H9 (cell line): ENCODE measurements around the gene OGFOD1. TPM values are rescaled to one million over a fixed set of nuclear protein-coding genes. Genes with fewer than 3 reads are reported as not detected.

Experiments used
- DNase-seq: peaks from one replicate; pipeline ENCODE4 v3.0.0-alpha.2; 2017
- H2AFZ ChIP-seq: one replicate; pipeline ENCODE4 v1.6.1; 2013; ENCODE audit warnings: mild to moderate bottlenecking, low read length, control low read depth, moderate library complexity
- H2AK5ac ChIP-seq: 2 replicates; pipeline ENCODE4 v1.6.1; 2013; ENCODE audit warnings: low read length, control low read depth, mixed read lengths; ENCODE audit not compliant: insufficient read length
- H2BK120ac ChIP-seq: one replicate; pipeline ENCODE4 v1.6.1; 2013; ENCODE audit warnings: low read depth, mild to moderate bottlenecking, low read length, control low read depth, inconsistent platforms; ENCODE audit not compliant: poor library complexity, severe bottlenecking
- H2BK12ac ChIP-seq: 2 replicates; pipeline ENCODE4 v1.6.1; 2013; ENCODE audit warnings: low read length, control low read depth, mixed read lengths, low read depth; ENCODE audit not compliant: insufficient read length
- H2BK15ac ChIP-seq: 2 replicates; pipeline ENCODE4 v1.6.1; 2013; ENCODE audit warnings: low read depth, low read length, control low read depth
- H2BK20ac ChIP-seq: one replicate; pipeline ENCODE4 v1.6.1; 2013; ENCODE audit warnings: low read depth, mild to moderate bottlenecking, low read length, control low read depth, inconsistent platforms; ENCODE audit not compliant: poor library complexity, severe bottlenecking
- H2BK5ac ChIP-seq: 2 replicates; pipeline ENCODE4 v1.6.1; 2013; ENCODE audit warnings: low read length, control low read depth, mixed read lengths; ENCODE audit not compliant: insufficient read length
- H3K14ac ChIP-seq: 2 replicates; pipeline ENCODE4 v1.6.1; 2013; ENCODE audit warnings: low read length, control low read depth; ENCODE audit not compliant: insufficient read depth
- H3K18ac ChIP-seq: 2 replicates; pipeline ENCODE4 v1.6.1; 2013; ENCODE audit warnings: low read depth, mild to moderate bottlenecking, mixed read lengths, low read length, control low read depth; ENCODE audit not compliant: insufficient read length
- H3K23ac ChIP-seq: 2 replicates; pipeline ENCODE4 v1.6.1; 2013; ENCODE audit warnings: low read length, control low read depth, mixed read lengths, low read depth; ENCODE audit not compliant: insufficient read length
- H3K23me2 ChIP-seq: 2 replicates; pipeline ENCODE4 v1.6.1; 2013; ENCODE audit warnings: low read depth, mild to moderate bottlenecking, mixed read lengths, low read length, control low read depth; ENCODE audit not compliant: insufficient read length, poor library complexity, severe bottlenecking
- H3K27ac ChIP-seq: 2 replicates; pipeline ENCODE4 v1.5.1; 2013; ENCODE audit warnings: low read length, control low read depth, mixed read lengths, low read depth; ENCODE audit not compliant: insufficient read length
- H3K27me3 ChIP-seq: 2 replicates; pipeline ENCODE4 v1.6.1; 2013; ENCODE audit warnings: low read length, control low read depth, inconsistent platforms; ENCODE audit not compliant: insufficient read depth
- H3K4ac ChIP-seq: 2 replicates; pipeline ENCODE4 v1.6.1; 2013; ENCODE audit warnings: low read depth, mild to moderate bottlenecking, control low read depth, inconsistent platforms, low read length, moderate library complexity
- H3K4me1 ChIP-seq: 2 replicates; pipeline ENCODE4 v1.6.1; 2013; ENCODE audit warnings: low read length, control low read depth, inconsistent platforms; ENCODE audit not compliant: insufficient read depth
- H3K4me2 ChIP-seq: 2 replicates; pipeline ENCODE4 v1.6.1; 2013; ENCODE audit warnings: low read length, control low read depth, mixed read lengths; ENCODE audit not compliant: insufficient read length, insufficient read depth
- H3K56ac ChIP-seq: 2 replicates; pipeline ENCODE4 v1.6.1; 2013; ENCODE audit warnings: low read depth, mild to moderate bottlenecking, mixed read lengths, low read length, control low read depth; ENCODE audit not compliant: insufficient read length
- H3K79me1 ChIP-seq: 2 replicates; pipeline ENCODE4 v1.6.1; 2013; ENCODE audit warnings: low read depth, mild to moderate bottlenecking, moderate library complexity, low read length, control low read depth, inconsistent platforms; ENCODE audit not compliant: insufficient read depth, poor library complexity, severe bottlenecking
- H3K79me2 ChIP-seq: 2 replicates; pipeline ENCODE4 v1.6.1; 2013; ENCODE audit warnings: low read length, control low read depth, inconsistent platforms; ENCODE audit not compliant: insufficient read depth
- H3K9ac ChIP-seq: 2 replicates; pipeline ENCODE4 v1.6.1; 2013; ENCODE audit warnings: low read length, control low read depth, mixed read lengths; ENCODE audit not compliant: insufficient read length; ENCODE audit errors: extremely low read depth
- H3K9me3 ChIP-seq: one replicate; pipeline ENCODE4 v1.6.1; 2013; ENCODE audit warnings: low read depth, low read length, inconsistent platforms; ENCODE audit not compliant: control insufficient read depth
- H3T11ph ChIP-seq: one replicate; pipeline ENCODE4 v1.6.1; 2013; ENCODE audit warnings: mild to moderate bottlenecking, low read length, control low read depth, inconsistent platforms
- H4K20me1 ChIP-seq: one replicate; pipeline ENCODE4 v1.6.1; 2013; ENCODE audit not compliant: control insufficient read depth, insufficient read length, insufficient read depth
- H4K5ac ChIP-seq: 2 replicates; pipeline ENCODE4 v1.6.1; 2013; ENCODE audit warnings: low read depth, mild to moderate bottlenecking, mixed read lengths, low read length, control low read depth; ENCODE audit not compliant: insufficient read length
- H4K8ac ChIP-seq: replicated peaks from 2 replicates; pipeline ENCODE4 v1.6.1; 2013; ENCODE audit warnings: low read length, control low read depth, mixed read lengths, low read depth; ENCODE audit not compliant: insufficient read length
- H4K91ac ChIP-seq: 2 replicates; pipeline ENCODE4 v1.6.1; 2013; ENCODE audit warnings: low read depth, mild to moderate bottlenecking, moderate library complexity, mixed read lengths, low read length, control low read depth; ENCODE audit not compliant: insufficient read length
- H3K27ac Mint-ChIP-seq, 3 experiments: 2 replicates in 2 of 3; 3 replicates in 1 of 3; pipeline ENCODE4 v1.8.0; 2020 to 2021; ENCODE audit warnings: mixed read lengths in 3 of 3, mild to moderate bottlenecking in 1 of 3, moderate library complexity in 1 of 3
- H3K27me3 Mint-ChIP-seq: 2 replicates; pipeline ENCODE4 v1.8.0; 2021; ENCODE audit warnings: low read depth, mild to moderate bottlenecking, moderate library complexity, mixed read lengths
- H3K36me3 Mint-ChIP-seq, 3 experiments: 2 replicates in 2 of 3; 3 replicates in 1 of 3; pipeline ENCODE4 v1.8.0; 2020 to 2021; ENCODE audit warnings: low read depth in 3 of 3, mixed read lengths in 3 of 3; ENCODE audit not compliant: insufficient read depth in 1 of 3
- H3K4me1 Mint-ChIP-seq, 2 experiments: 2 replicates each; pipeline ENCODE4 v1.8.0; 2020; ENCODE audit warnings: mixed read lengths in 2 of 2
- H3K4me3 Mint-ChIP-seq, 2 experiments: 2 replicates in 1 of 2; 3 replicates in 1 of 2; pipeline ENCODE4 v1.8.0; 2020 to 2021; ENCODE audit warnings: mild to moderate bottlenecking in 2 of 2, mixed read lengths in 2 of 2, moderate library complexity in 1 of 2
- H3K9me3 Mint-ChIP-seq, 2 experiments: 2 replicates in 1 of 2; 3 replicates in 1 of 2; pipeline ENCODE4 v1.8.0; 2020; ENCODE audit warnings: mild to moderate bottlenecking in 2 of 2, mixed read lengths in 2 of 2, moderate library complexity in 1 of 2
- WGBS: extraction: QIAGEN DNeasy Blood & Tissue Kit; methylation state at CpG from one replicate; pipeline ENCODE4 v1.1.7; 2013; ENCODE audit warnings: missing lambda C conversion rate, low lambda C conversion rate, mixed read lengths; ENCODE audit not compliant: insufficient read length; ENCODE audit errors: extremely low coverage; 5-methylcytosine and 5-hydroxymethylcytosine counted together
- total RNA-seq: library from RNA; stranded (reverse); gene quantifications from 2 replicates; pipeline ENCODE4 v1.2.1, GENCODE V29; 2021
- TF ChIP-seq, protein P1 (sequence below): fragments of 200-600 bp; sonication (generic); conservative IDR thresholded peaks from 3 replicates; pipeline ENCODE4 v1.8.0; 2021; ENCODE audit warnings: antibody characterized with exemption, mild to moderate bottlenecking

Gene OGFOD1
- total RNA-seq, 1 experiment from 2014 or later, result 66.5 TPM

DNA sequence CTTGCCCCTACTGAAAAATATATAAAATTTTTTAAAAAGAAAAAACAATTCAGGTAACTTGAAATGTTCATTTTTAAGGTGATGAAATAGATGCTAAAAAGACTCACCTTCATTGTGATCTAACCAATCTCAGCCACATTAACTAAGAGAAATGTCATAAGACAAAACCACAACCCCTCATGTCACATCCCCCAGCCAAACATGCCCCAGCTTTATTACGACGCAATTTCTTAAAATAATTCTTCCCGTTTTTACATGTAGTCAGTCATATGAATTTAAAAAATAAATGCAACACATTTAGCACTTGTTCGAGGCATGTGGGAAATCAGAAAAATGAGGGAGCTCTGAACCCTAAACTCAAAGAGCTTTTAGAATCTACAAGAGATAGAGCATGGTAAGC, 35.5 kb upstream of the OGFOD1 start:
- Histone ChIP-seq H4K91ac (no peak overlapping the region), H3K4ac (no peak overlapping the region), H3K9ac (no peak overlapping the region), H3K23me2 (no peaks in the 10 kb centered on the region), H2AFZ (no peak overlapping the region), H2BK20ac (no peak overlapping the region), H3K9me3 (no peaks in the 10 kb centered on the region), H3K4me1 (peaks cover 8% of the 10 kb centered on the region; the same call in 1 of the 2 replicates), H3K27me3 (no peaks in the 10 kb centered on the region), H3K23ac (no peak overlapping the region), H2BK15ac (no peak overlapping the region), H4K8ac (no peak overlapping the region), H3K18ac (no peak overlapping the region), H3K4me2 (no peak overlapping the region), H4K20me1 (no peaks in the 10 kb centered on the region), H4K5ac (no peak overlapping the region), H3T11ph (no peak overlapping the region), H3K79me2 (no peaks in the 10 kb centered on the region; the same call in 1 of the 2 replicates), H3K79me1 (no peaks in the 10 kb centered on the region), H3K14ac (no peak overlapping the region), H3K27ac (no peak overlapping the region), H2AK5ac (no peak overlapping the region), H2BK120ac (no peak overlapping the region), H2BK12ac (no peak overlapping the region), H2BK5ac (no peak overlapping the region), H3K56ac (no peak overlapping the region)
- Mint-ChIP-seq H3K27me3 (no peaks in the 10 kb centered on the region; the same call in 1 of the 2 replicates), H3K36me3 (peaks cover 8 to 17% (median 15%) of the 10 kb centered on the region in 3 experiments), H3K4me1 (peaks cover 17 to 29% of the 10 kb centered on the region in 2 experiments), H3K9me3 (no peaks in the 10 kb centered on the region), H3K4me3 (no peak overlapping the region), H3K27ac (peak overlapping the region in 1 of 3 experiments; percentile 37; a peak in 2 of 7 replicates)
- 100% methylated on average over 2 of the region's 4 CpGs for WGBS
- TF ChIP-seq, protein P1, sequence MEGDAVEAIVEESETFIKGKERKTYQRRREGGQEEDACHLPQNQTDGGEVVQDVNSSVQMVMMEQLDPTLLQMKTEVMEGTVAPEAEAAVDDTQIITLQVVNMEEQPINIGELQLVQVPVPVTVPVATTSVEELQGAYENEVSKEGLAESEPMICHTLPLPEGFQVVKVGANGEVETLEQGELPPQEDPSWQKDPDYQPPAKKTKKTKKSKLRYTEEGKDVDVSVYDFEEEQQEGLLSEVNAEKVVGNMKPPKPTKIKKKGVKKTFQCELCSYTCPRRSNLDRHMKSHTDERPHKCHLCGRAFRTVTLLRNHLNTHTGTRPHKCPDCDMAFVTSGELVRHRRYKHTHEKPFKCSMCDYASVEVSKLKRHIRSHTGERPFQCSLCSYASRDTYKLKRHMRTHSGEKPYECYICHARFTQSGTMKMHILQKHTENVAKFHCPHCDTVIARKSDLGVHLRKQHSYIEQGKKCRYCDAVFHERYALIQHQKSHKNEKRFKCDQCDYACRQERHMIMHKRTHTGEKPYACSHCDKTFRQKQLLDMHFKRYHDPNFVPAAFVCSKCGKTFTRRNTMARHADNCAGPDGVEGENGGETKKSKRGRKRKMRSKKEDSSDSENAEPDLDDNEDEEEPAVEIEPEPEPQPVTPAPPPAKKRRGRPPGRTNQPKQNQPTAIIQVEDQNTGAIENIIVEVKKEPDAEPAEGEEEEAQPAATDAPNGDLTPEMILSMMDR, result no peak
- no peak for DNase-seq
